ENCODE data around the gene MYL9.
"Not testable (repeated sequence)": the region's sequence is repeated elsewhere in the genome, so short reads cannot be mapped to it uniquely, and the experiment has no call there.

The MYL9 gene

GRCh38 chr20:36549942-36550789 lies 8.8 kb downstream of the MYL9 start:
- DNase-seq = no peak

DNA sequence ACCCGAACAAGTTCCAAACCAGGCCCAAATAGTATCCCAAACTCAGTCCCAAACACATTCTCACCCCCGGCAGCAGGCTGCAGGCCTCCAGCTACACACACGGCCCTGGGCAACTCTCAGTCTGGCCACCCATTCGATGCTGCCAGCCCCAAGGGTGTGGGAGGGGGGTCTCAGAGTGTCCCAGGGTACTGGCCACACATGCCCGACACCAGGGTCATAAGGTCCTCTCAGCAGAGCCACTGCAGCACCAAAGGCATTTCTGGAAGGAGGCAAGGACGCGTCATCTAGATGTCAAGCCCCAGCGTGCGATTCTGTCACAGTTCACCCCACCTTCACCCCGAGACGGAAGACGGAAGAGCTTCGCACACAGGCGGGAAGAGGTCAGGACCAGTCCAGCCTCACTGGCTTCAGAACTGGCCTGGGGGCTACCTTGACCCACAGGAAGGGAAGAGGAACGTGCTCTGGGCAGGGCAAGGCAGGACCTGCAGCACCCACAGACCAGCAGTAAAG lies 9.5 kb downstream of the MYL9 start:
- DNase-seq = no peak

- DNase-seq = no peak
Measured at GRCh38 chr20:36555248-36555647, 13.9 kb downstream of the MYL9 start.

DNA sequence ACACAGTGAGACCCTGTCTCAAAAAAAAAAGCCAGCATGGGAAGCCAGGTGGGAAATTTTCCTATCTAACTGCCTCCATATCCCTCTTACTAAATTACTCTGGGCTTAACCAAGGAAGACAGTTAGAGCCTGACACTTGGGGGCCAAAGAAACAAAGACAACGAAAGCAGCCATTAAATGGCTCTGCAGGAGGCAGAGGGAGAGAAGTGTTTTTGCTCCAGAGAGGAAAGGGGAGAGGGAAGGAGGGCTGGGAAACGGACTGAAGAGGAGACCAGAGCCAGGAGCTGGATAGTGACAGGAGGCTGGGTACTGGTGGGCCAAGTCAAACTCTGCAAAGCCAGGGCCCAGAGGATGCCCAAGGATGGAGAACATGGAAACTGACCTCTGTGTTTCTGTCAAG lies 21.4 kb downstream of the MYL9 start:
- no peak for DNase-seq

- DNase-seq = no peak
Measured at GRCh38 chr20:36563374-36563773, 22.1 kb downstream of the MYL9 start.

- not testable (repeated sequence) for DNase-seq
Measured at GRCh38 chr20:36564078-36564725, 22.9 kb downstream of the MYL9 start.

DNA sequence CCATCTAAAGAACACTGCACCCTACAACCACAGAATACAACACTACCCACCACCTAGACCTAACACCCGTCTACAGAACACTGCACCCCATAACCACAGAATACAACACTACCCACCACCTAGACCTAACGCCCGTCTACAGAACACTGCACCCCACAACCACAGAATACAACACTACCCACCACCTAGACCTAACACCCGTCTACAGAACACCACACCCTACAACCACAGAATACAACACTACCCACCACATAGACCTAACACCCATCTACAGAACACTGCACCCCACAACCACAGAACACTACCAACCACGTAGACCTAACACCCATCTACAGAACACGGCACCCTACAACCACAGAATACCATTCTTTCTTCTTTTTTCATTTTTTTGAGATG lies 23.4 kb downstream of the MYL9 start:
- not testable (repeated sequence) for DNase-seq

DNA sequence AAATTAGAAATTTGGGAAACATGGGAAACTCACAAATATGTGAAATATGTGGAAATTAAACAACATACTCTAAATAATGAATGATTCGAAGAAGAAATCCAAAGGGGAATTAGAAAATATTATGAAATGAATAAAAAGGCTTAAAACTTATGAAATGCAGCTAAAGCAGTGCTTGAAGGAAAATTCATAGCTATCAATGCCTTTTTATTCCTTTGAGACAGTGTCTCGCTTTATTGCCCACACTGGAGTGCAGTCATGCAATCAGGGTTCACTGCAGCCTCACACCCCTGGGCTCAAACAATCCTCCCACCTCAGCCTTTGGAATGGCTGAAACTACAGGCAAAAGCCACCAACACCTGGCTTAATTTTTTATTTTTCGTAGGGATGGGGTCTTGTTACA lies 24.2 kb downstream of the MYL9 start:
- no peak for DNase-seq

DNA sequence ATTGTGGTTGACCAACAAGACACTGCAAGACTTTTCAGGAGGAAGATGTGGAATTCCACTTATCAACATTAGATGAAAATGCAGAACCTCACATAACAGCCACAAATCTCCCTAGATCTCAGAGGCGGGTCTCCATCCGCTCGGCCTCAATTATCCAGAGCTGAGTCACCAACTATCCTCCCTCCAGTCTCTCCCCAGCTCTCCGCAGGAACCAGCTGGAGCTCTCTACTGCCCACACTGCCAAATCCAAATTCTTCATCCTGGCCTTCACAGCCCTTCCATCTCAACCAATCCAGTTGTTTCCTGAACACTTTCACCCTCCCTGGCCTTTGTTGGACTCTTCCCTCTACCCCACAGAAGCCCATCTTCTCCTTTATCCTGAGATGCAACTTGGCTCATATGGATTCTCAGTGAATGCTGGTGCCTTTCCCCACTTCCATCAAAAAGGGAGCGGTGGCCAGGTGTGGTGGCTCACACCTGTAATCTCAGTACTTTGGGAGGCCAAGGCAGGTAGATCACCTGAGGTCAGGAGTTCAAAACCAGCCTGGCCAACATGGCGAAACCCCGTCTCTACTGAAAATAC lies 28.6 kb downstream of the MYL9 start:
- peak; percentile 40 for DNase-seq

GRCh38 chr20:36571564-36572504 lies 30.5 kb downstream of the MYL9 start:
- no peak for DNase-seq

DNA sequence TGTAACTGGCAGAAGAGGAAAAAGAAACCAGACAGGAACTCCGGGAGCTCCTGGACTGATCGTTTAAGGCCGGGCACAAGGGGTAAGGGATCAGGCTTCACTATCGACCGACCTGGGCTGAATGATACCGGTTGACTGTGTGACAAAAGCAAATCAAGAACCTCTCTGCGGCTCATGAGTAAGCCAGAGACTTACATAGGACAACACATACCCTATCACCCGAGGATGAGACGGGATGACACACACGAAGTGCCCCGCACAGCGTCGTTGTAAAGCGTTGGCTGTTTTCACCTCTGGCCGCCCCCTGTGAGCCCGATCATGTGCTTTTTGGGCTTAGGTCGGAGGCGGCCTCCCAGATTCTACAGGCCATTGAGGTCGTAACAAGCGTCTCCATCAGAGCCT lies 31.4 kb downstream of the MYL9 start:
- no peak for DNase-seq

DNA sequence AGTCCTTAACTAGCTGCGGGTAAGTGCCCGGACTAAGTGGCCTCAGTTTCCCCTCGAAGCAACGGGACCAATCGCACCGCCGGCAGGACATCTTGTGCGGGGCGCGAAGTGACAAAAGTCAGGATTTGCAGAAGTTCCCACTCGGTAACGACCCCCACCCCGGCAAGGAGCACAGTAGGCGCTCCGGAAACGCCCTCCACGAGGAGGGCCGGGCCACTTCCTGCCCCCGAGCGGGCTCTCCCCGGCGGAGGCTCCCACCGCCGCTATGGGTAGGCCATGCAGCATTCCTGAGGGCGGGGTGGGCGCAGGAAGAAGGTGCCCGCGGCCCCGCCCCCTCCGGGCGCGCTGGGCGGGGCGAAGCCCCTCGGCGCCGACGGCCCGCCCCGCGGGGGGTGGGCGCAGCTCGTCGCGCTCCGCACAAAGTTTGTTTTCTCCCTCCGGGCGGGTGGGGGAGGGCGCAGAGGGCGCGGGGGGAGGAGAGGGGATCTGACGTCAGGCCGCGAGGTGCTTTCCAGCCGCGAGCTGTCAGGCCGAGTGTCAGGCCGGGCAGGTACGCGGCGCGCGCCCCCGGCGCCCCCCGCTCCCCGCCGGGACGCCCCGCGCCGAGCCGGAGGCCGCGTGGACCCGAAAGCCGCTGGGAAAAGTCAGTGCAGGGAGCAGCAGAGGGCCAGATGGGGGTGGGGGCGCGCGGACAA lies 31.9 kb downstream of the MYL9 start, which contains the start of gene TGIF2:
Gene TGIF2 (plus strand): TSS at position 495 of the 695 bp plus-strand sequence. CDS start 5,178 bp downstream, outside the sequence.
- DNase-seq = peak; percentile 41

DNA sequence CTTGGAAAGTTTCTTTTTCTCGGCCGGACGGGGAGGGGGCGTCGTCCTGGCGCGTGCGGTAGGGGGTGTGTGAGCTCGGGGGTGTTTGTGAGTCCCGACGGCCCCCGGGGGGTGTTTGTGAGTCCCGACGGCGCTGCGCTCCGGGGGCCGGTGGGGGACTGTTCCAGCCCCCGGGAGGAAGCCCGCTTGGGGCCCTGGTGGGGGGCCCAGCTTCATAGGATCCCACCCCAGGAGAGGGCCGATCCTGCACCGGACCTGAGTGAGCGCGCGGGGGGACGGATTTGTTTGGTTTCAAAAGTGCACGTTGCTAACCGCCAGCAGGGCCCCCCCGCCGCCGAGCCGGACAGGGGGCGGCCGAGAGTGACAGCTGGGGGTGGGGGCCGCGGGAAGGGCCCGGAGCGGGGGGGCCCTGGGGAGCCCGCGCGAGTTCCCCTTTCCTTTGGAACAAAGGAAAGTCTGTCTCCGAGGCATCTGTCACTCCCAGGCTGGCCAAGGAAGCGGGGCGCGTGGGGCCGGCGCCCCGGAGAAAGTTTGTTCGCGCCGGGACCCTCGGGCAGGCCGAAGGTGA lies 32.6 kb downstream of the MYL9 start:
- DNase-seq = no peak

GRCh38 chr20:36574366-36575135 lies 33.2 kb downstream of the MYL9 start:
- DNase-seq = no peak

- no peak for DNase-seq
Measured at GRCh38 chr20:36576081-36576445, 34.7 kb downstream of the MYL9 start.

DNA sequence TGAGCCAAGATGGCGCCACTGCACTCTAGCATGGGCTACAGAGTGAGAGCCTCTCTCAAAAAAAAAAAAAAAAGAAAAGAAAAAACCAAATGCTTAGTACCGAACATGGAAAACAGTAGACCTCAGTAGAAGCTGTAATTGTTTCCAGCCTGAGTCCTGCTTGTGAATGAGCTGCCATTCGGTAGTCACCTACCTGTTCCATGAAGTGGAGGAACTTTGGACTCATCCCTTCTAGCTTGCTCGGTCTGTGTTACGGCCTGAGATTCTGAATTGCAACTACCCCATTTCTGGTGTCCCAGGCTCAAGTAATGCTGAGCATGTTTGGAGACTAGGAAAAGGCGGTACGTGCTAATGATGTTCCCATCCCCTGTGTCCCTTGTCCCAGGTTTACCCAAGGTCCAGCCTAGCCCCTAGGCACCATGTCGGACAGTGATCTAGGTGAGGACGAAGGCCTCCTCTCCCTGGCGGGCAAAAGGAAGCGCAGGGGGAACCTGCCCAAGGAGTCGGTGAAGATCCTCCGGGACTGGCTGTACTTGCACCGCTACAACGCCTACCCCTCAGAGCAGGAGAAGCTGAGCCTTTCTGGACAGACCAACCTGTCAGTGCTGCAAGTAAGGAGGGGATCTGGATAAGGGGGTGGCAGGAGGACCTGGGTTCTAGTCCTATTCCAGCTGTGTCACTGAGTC lies 37.2 kb downstream of the MYL9 start:
- DNase-seq = no peak

DNA sequence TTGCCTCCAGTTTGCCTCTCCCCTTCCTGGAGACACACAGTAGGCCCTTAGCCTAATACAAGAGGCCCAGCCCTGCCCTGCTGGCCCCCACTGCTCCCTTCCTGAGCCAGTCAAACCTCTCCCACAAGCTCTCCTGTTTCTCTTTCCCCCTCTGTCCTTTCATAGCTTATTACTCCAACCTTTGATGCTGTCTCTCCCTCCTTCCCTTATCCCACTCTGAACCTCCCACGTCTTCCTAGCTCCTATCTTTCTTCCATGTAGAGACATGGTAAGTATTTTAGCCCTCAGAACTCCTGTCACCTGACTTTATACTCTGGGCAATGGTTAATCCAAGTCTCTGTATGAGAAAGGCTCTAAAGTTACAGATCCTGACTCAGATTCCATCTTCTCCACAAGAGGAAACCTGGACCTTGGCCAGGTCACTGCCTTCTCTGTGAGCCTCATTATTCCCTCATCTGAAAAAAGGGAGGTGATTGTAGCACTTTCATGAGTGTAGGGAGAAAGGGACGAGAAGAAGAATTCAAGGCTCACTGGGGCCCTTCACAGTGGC lies 38.8 kb downstream of the MYL9 start:
- DNase-seq = no peak

DNA sequence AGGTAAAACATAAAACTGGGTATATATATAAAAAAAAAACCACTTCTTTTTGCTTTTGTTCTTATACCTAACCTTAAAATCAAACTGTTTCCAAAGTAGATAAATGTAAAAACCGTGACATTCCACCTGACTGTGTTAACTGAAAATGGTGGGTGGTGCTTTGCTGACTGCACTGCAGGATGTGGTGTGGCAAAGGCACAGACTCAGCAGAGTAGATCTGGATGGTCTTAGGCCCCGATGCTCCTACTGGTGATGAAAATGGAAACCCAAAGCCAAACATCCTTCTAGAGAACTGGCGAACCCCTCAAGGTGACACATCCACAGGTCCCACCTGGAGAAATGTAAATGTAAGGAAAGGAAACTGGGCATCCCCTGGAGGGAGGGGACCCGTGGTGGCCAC lies 41.0 kb downstream of the MYL9 start:
- DNase-seq = no peak

GRCh38 chr20:36582821-36583220 lies 41.5 kb downstream of the MYL9 start:
- DNase-seq = no peak

GRCh38 chr20:36584018-36584481 lies 42.7 kb downstream of the MYL9 start:
- no peak for DNase-seq
